Stimulated activated CD4-positive, alpha-beta T cell treated with anti-CD3 and anti-CD28 coated beads, Interleukin-15, amount 100 ng/mL, for 24 hours (primary cell): ENCODE results near the gene MAGT1.
"Not testable (repeated sequence)": the region's sequence is repeated elsewhere in the genome, so short reads cannot be mapped to it uniquely, and the experiment has no call there.

Experiments
- DNase-seq: peaks from one replicate; pipeline ENCODE4 v3.0.0-alpha.2; 2020

The MAGT1 gene

DNA sequence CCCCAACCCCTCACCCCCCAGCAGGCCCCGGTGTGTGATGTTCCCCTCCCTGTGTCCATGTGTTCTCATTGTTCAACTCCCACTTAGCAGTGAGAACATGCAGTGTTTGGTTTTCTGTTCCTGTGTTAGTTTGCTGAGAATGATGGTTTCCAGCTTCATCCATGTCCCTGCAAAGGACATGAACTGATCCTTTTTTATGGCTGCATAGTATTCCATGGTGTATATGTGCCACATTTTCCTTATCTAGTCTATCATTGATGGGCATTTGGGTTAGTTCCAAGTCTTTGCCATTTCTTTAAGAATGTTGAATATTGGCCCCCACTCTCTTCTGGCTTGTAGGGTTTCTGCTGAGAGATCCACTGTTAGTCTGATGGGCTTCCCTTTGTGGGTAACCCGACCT, 73.2 kb downstream of the MAGT1 start:
- DNase-seq: not testable (repeated sequence)

DNA sequence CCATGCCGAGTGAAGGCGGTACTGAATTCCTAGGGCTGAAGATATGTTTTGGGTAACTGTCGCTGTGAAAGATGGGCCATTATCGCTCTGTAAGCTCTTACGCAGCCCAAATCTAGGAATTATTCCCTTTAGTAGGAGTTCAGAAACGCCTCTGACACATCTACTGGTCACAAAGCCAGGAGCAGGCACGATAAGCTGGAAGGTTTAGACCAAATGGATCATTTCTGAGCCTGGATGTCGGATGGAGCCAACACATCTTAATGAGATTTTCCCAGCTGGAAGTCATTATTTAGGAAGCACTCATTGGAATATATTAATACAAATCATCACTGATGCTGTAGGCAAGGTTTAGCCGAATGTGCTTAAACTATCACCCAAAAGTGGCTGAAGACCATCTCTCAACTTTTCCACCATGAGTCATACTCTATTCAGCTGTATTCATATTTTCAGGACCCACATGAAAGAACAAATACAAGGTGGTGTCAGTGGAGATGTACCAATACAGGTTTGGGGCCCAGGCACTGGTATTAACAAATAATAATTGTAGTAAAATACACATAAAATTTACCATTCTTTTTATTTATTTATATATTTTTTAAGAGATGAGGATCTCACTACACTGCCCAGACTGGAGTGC, 75.0 kb downstream of the MAGT1 start:
- DNase-seq: no peak

DNA sequence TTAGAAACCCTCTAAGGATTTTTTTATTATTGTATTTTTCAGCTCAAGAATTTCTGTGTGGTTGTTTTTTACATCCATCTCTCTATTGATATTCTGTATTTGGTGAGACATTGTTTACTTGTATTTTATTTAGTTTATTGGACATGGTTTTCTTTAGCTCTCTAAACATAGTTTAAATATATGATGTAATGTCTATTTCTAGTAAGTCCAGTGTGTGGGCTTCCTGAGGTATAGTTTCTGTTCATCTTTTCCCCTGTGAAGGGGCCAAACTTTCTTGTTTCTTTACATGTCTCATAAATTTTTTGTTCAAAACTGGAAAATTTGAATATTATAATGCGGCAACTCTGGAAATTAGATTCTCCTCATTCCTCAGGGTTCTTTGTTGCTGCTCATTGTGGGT, 81.0 kb downstream of the MAGT1 start:
- DNase-seq: no peak

DNA sequence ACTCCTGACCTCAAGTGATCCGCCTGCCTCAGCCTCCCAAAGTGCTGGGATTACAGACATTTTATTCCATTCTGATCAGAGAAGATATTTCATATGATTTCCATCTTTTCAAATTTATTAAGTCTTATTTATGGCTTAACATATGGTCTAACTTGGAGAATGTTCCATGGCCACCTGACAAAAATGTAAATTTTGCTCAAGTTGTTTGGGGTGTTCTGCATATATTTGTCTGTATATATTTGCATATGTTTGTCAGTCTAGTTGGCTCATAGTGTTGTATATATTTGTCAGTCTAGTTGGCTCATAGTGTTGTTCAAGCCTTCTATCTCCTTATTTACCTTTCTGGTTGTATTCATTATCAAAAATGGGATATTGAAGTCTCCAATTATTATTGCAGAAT, 93.0 kb downstream of the MAGT1 start:
- no peak for DNase-seq

DNA sequence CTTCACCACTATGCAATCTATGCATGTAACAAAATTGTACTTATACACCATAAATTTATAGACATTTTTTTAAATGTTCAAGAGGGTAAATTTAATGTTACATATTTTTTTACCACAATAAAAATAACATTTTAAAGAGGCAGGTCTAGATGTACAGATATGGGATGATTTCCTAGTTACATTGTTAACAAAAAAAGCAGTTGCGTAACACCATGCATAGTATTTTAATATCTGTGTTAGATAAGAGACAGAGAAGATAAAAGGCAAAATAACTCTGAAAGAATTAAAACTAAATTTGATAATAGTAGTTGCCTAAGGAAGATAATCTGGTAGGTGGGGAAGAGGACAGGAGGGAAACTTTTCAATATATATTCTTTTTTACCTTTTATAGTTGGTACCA, 100.1 kb downstream of the MAGT1 start:
- no peak for DNase-seq

DNA sequence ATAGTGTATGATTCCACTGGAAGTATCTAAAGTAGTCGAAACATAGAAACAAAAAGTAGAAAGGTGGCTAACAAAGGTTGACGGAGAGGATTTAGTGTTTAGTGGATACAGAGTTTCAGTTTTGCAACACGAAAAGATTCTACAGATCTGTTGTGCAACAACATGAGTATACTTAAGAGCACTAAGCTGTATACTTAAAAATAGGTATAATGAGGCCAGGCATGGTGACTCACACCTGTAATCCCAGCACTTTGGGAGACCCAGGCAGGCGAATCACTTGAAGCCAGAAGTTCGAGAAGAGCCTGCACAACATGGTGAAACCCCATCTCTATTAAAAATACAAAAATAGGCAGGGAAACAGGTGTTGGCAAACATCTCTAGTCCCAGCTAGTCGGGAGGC, 101.3 kb downstream of the MAGT1 start:
- no peak for DNase-seq

DNA sequence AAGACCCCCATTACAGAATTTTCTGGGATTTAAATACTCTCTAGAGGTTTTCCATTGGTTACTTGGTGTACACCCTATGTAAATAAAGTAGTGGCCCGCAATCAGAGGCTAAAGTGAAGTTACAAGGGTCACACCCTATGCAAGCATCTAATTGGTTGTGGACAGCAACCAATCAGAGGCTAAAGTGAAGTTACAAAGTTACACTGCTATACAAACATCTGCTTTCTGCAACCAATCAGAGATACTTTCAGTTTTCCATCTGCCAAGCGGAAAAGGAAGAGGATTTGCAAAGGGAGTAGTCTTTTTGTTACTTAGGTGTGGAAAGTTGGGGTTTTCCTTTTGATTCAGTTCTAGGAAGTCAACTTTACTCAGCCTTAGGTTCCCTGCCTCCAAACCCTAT, 107.2 kb downstream of the MAGT1 start:
- DNase-seq: no peak

DNA sequence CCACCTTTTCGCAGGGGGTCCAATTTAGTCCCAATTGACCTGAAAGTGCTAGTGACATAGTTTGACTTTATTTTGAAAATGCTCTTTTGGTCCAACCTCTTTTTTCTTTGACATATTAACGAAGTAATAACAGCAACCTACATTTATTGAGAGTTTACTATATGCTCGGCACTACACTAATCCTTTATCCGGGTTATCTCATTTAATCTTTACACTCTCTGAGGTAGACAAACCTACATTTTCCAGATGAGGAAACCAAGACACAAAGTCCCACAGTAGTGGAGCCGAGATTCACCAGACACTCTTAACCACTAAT, 108.9 kb downstream of the MAGT1 start:
- DNase-seq: no peak

DNA sequence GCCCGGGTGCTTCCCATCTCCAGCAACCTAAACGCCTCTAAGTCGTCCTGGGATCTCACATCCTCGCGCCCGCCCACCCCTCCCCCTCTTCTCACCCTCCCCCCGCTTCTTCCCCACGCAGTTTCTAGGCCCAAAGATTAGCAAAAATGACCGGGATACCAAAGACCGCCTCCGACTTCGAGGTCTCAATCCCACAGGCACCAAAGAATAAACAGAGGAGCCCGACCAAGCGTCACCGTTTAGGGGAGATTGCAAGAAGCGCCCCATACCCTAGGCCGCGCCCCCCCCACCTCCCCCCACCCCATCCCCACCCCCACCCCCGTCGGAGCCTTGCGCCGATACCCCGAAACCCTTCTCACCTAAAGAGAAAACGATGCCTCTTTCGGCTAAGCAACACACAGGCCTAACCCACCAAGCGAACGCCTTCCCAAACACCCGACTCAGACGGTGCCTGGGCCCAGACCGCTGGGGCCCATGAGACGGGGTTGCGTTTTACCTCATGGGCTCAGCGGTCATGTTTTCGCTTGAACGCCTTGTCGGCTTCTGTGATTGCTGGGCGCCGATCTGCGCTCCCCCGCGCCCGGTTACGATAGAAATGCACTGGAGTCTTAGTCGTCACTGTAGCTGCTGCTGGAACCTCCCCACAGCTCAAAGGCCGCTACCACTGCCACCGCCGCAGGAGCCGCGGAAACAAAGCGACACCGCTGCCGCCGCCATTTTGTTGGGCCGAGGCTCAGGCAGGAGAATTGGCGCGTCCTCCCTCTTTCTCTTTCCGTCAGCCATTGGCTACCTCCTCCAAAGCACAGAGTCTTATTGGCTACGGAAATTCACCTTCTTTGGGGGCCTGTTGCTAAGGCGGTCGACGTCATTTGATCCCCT, 109.5 kb downstream of the MAGT1 start, which contains the start of gene ATRX:
ATRX (minus strand) TSS at position 731 of the 879 bp plus-strand sequence; CDS start at position 516, 215 bp downstream.
- peak; percentile 77 for DNase-seq

DNA sequence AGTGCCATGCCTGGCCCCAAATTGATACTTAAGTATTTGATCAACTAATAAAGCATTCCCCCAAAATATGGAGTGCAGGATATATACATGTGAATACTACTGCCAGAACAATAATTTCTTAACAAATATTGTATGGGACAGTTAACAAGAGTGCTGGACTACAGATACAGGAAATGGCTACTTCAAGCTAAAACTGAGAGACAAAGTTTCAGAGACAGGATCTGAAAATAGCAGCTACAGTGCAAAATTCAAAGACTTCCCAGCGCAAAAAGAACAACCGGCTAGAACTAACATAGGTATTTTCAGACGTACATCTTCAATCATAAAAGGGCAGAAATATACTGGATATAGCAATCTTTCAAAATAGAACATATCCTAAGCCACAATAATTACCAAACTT, 115.5 kb downstream of the MAGT1 start:
- DNase-seq: no peak

DNA sequence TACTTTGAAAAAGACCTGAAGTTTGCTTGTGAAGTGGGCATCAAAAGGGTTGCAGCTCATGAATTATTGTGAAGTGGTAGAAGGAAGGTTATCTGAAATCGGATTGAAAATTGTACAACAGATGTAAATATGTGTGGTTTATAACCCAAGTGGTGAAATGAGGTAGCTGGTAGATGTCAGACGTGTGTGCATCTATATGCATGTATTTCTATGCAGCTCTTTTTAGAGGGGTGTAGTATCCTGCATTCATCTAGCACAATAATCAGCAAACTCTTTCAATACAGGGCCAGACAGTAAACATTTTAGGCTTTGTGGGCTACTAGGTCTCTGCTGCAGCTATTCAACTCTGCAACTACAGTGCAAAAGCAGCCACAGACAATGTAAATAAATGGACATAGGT, 118.6 kb downstream of the MAGT1 start:
- DNase-seq: no peak
